ENCODE data around the gene CD74. TPM values are rescaled to one million over a fixed set of nuclear protein-coding genes. Genes with fewer than 3 reads are reported as not detected.

The CD74 gene
- total and polyA plus RNA-seq, 2 of the 8 experiments (the other 6 are each of a cell fraction or from before 2014, with no cell fraction given): 45.9 to 61.0 TPM

DNA sequence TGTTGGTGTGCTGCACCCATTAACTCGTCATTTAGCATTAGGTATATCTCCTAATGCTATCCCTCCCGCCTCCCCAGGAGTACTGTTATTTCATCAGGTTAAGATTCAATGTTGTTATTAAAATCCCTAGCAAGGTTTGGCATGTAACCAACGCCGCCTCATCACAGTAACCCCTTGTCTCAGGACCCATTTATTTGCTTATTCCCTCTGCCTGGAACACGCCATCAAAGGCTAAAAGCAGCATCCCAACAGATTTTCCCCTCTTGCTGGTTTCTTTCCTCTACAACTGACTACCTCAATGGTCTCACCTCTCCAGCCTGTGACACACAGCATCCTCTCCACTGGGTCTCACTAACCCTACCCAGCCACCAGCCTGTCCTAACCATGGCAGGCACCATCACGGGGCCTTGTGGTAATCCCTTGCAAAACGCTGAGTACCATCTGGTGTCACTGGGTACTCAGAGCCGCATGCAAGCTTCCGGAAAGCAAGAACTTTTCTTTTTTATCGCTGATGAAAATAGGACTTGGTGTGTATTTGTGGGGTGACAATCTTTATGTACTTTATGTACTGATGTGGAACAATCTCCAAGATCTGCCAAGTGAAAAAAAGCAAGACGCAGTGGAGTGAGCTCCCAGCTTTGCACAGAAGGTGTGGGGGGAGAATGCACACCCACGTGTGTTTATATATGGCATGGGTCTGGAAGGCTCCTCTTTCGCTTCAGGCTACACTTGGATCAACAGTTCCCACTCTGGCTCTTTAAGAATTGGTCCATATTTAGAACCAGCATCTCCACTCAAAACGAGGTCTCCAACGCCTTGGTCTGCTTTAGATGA, 30.7 kb upstream of the CD74 start:
- no peaks in the 10 kb centered on the region for H3K9me3 ChIP-seq (ENCODE audit: insufficient read depth in 2 of 2, low read depth in 1 of 2, low read length in 1 of 2)
- H2BK15ac ChIP-seq (ENCODE audit: low read length): no peak overlapping the region
- H3K4ac ChIP-seq (replicated peaks; ENCODE audit: insufficient read length, low read depth, low read length): no peak overlapping the region
- POLR2A ChIA-PET (ENCODE audit: partially characterized antibody): interaction anchor here (0.8 to 7.7 kb wide), 31 partner anchors 8 to 117 kb away, joined by 3 to 70 read pairs (median 5); partner anchors contain the start of genes CD74 and RPS14
- CTCF ChIA-PET (ENCODE audit: partially characterized antibody): interaction anchor here (1.0 to 14.1 kb wide), 4 partner anchors 14 to 80 kb away, joined by 3 to 245 read pairs (median 4); no protein-coding TSS in a partner anchor
- H3K56ac ChIP-seq (replicated peaks; ENCODE audit: insufficient read length, low read depth, low read length): no peak overlapping the region
- peaks cover 4% of the 10 kb centered on the region for H3K79me1 ChIP-seq (ENCODE audit: low read depth, low read length)
- 91% methylated on average over 15 of the region's 15 CpGs; no CpG with 5 or more reads in 1 of the 2 experiments for WGBS, 2 experiments (ENCODE audit: extremely low coverage in 1 of 2, insufficient coverage in 1 of 2, insufficient read length in 1 of 2, insufficient replicate concordance in 2 of 2, low coverage in 1 of 2, low lambda C conversion rate in 2 of 2, missing lambda C conversion rate in 1 of 2)
- no peak overlapping the region for H2AK5ac ChIP-seq (ENCODE audit: low read depth, low read length)
- no peak overlapping the region for H2AFZ ChIP-seq (ENCODE audit: low read length)
- no peak overlapping the region for H4K91ac ChIP-seq (replicated peaks; ENCODE audit: insufficient read length, low read length)
- no peak overlapping the region for H3K14ac ChIP-seq (ENCODE audit: insufficient read length)
- peaks cover 6% of the 10 kb centered on the region for H3K23me2 ChIP-seq (ENCODE audit: low read depth, low read length)
- no peak overlapping the region for H3K4me2 ChIP-seq (ENCODE audit: insufficient read depth in 1 of 2, low read depth in 2 of 2, low read length in 2 of 2)
- H2BK20ac ChIP-seq (ENCODE audit: low read length): no peak overlapping the region
- no peak overlapping the region for H3K27ac ChIP-seq (ENCODE audit: low read depth, low read length)
- H2BK120ac ChIP-seq (replicated peaks; ENCODE audit: low read depth, low read length): no peak overlapping the region
- peaks cover 44 to 55% (median 49%) of the 10 kb centered on the region in 4 experiments for H3K36me3 ChIP-seq (ENCODE audit: control insufficient read depth in 2 of 4, insufficient read depth in 4 of 4, low read length in 3 of 4)
- no peak overlapping the region for H4K5ac ChIP-seq (ENCODE audit: insufficient read length, low read depth, low read length)
- peaks cover 17 to 28% of the 10 kb centered on the region in 2 experiments for H4K20me1 ChIP-seq (replicated peaks in 1 of 2; ENCODE audit: control insufficient read depth in 1 of 2, insufficient read depth in 2 of 2, low read length in 2 of 2)
- H3K79me2 ChIP-seq (ENCODE audit: control insufficient read depth in 1 of 2, insufficient read depth in 2 of 2, low read length in 2 of 2): peaks cover 8 to 24% of the 10 kb centered on the region in 2 experiments
- H2BK5ac ChIP-seq (ENCODE audit: low read depth, low read length): no peak overlapping the region
- no peak for FAIRE-seq
- no peak overlapping the region for H3K18ac ChIP-seq (ENCODE audit: extremely low read depth, low read length)
- peaks cover 3 to 12% (median 8%) of the 10 kb centered on the region in 4 experiments for H3K4me1 ChIP-seq (replicated peaks in 1 of 4; ENCODE audit: control insufficient read depth in 3 of 4, insufficient read depth in 4 of 4, low read length in 3 of 4)
- no peak overlapping the region for H3K23ac ChIP-seq (ENCODE audit: insufficient read length)
- no peak overlapping the region for H3K9ac ChIP-seq (replicated peaks in 1 of 4; ENCODE audit: extremely low read depth in 1 of 4, low read depth in 3 of 4, low read length in 3 of 4)
- no peak for DNase-seq (ENCODE audit: low read depth in 1 of 2, low spot score in 2 of 2)
- no peak overlapping the region for H3K4me3 ChIP-seq (ENCODE audit: extremely low read depth in 1 of 4, insufficient read depth in 2 of 4, low read depth in 3 of 4, low read length in 4 of 4)
- no peak overlapping the region for H2BK12ac ChIP-seq (ENCODE audit: low read depth, low read length)
- no peak overlapping the region for H4K8ac ChIP-seq (ENCODE audit: extremely low read depth, insufficient read depth, low read length)
- H3K27me3 ChIP-seq (replicated peaks in 1 of 4; ENCODE audit: control insufficient read depth in 3 of 4, extremely low read depth in 1 of 4, insufficient read depth in 3 of 4, low read length in 3 of 4): no peaks in the 10 kb centered on the region
- TF ChIP-seq CTCF (IDR thresholded peaks at IDR 0.05; ENCODE audit: control extremely low read depth in 1 of 3, insufficient read depth in 1 of 3, low read depth in 1 of 3, low read length in 3 of 3): no peak
